Transverse colon (tissue), 4 donors: ENCODE measurements around the gene DLX2. TPM values are rescaled to one million over a fixed set of nuclear protein-coding genes. Genes with fewer than 3 reads are reported as not detected.

ENCODE experiments used
- DNase-seq: peaks from one replicate; pipeline ENCODE4 v3.0.0-alpha.2; 2019
- H3K27ac ChIP-seq, 4 donors: fragments of 200-600 bp; sonication (generic); 2 replicates each; pipeline ENCODE4 v1.5.1; 2016 to 2018; ENCODE audit warnings: inconsistent platforms in 4 of 4
- H3K27me3 ChIP-seq: fragments of 200-600 bp; sonication (generic); 2 replicates; pipeline ENCODE4 v1.5.1; 2017; ENCODE audit warnings: inconsistent platforms
- H3K36me3 ChIP-seq, 4 donors: fragments of 200-600 bp; sonication (generic); 2 replicates each; pipeline ENCODE4 v1.5.1; 2017 to 2019; ENCODE audit warnings: inconsistent platforms in 4 of 4
- H3K4me1 ChIP-seq, 4 donors: fragments of 200-600 bp; sonication (generic); 2 replicates each; pipeline ENCODE4 v1.5.1; 2017 to 2020; ENCODE audit warnings: inconsistent platforms in 4 of 4
- H3K4me3 ChIP-seq, 4 donors: fragments of 200-600 bp; sonication (generic); 1 replicate in 1 of 4; 2 replicates in 3 of 4; pipeline versions ENCODE4 v1.5.1 to v1.6.1; 2017 to 2019; ENCODE audit warnings: inconsistent platforms in 4 of 4
- H3K9me3 ChIP-seq, 2 donors: fragments of 200-600 bp; sonication (generic); 2 replicates each; pipeline ENCODE4 v1.5.1; 2017 to 2019; ENCODE audit warnings: inconsistent platforms in 2 of 2
- EP300 ChIP-seq: sonication (generic); formaldehyde crosslinking; IDR thresholded peaks from one replicate; pipeline ENCODE4 v1.6.1; 2017; ENCODE audit warnings: antibody characterized with exemption, low read depth
- POLR2A ChIP-seq: fragments of 450-650 bp; IDR thresholded peaks from one replicate; pipeline ENCODE4 v1.6.1; 2016; ENCODE audit warnings: antibody characterized with exemption, mild to moderate bottlenecking, moderate library complexity
- POLR2AphosphoS5 ChIP-seq, 3 donors: sonication (generic); formaldehyde crosslinking; IDR thresholded peaks; one replicate each; pipeline ENCODE4 v1.6.1; 2016; ENCODE audit warnings: antibody characterized with exemption in 3 of 3
- WGBS, 2 donors: methylation state at CpG; one replicate each; pipeline ENCODE4 v1.1.5; 2018; ENCODE audit warnings: low coverage in 1 of 2; 5-methylcytosine and 5-hydroxymethylcytosine counted together
- in situ Hi-C, 4 donors: fragments of 200-750 bp; cut with MboI; loops; one replicate each; pipeline versions ENCODE4 v1.15.0 to v1.15.1; 2017; ENCODE audit warnings: low sequenced_read_pairs in 3 of 4, low pct_ligation_motif_present in 1 of 4, low pct_unique_long_range_greater_than_20kb in 1 of 4
- intact Hi-C: fragments of 100-400 bp; cut with DNase I; formaldehyde crosslinking; loops from one replicate; pipeline ENCODE4 v1.15.1; 2023; ENCODE audit warnings: low total_unique reads
- total RNA-seq, 4 donors: library from RNA; depleted of rRNA; stranded (reverse); fragments of >200 nt; gene quantifications; one replicate each; pipeline ENCODE4 v1.1.0, GENCODE V29; 2016
- TF ChIP-seq, protein P1 (sequence below), 5 experiments: fragments of 200-600 bp in 3 of 5; fragments of 450-650 bp in 2 of 5; sonication (generic) in 3 of 5; IDR thresholded peaks; 1 replicate in 2 of 5; 2 replicates in 3 of 5; pipeline ENCODE4 v1.5.1; 2016 to 2017; ENCODE audit warnings: antibody characterized with exemption in 5 of 5, inconsistent platforms in 3 of 5, mild to moderate bottlenecking in 2 of 5, moderate library complexity in 1 of 5

Gene DLX2
- total RNA-seq, 4 donors from 2014 or later: 0.16 TPM; not detected in 3

DNA sequence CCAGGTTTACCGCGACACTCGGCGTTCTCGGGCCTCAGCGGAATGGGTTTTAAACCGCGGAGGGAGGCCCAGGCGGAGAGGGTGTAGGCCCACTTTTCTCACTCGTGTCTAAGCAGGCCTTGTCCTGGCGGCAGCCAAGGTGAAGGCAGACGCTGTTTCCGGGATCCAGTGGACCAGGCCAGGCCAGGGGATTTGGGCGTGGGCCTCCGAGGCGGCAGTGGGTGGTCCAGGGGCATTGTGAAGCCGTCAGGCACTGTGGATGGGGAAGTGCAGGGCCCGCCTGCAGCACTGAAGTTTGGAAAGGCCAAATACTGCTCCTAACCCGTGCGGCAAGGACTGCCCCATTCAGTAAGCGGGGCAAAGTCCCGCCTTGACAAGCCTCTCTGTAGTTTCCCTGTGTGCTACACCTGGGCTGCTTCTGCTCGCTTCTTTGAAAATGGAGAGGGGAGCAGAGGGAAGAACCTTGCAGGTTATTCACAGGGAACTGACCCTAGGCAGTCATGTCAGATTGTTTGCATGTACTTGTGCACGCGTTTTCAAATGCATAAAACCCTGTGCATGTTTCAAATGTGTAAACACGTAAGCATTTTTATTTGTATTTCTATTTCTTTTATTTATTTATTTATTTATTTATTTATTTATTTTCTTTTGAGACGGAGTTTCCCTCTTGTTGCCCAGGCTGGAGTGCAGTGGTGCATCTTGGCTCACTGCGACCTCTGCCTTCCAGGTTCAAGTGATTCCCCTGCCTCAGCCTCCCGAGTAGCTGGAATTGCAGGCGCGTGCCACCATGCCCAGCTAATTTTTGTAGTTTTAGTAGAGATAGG is 7.5 kb upstream of the DLX2 start:
- WGBS, 2 donors: 79 to 82% methylated on average over 3 to 31 of the region's 31 CpGs
- Histone ChIP-seq H3K4me3 (no peak overlapping the region), H3K36me3 (no peaks in the 10 kb centered on the region), H3K27me3 (peaks cover 75% of the 10 kb centered on the region), H3K9me3 (no peaks in the 10 kb centered on the region), H3K27ac (no peak overlapping the region), H3K4me1 (peaks cover 0 to 11% (median 7%) of the 10 kb centered on the region in 4 donors)
- in situ Hi-C loops (loop anchor here (10.0 to 25.0 kb wide), 4 partner anchors 298 to 523 kb away; no protein-coding TSS in a partner anchor), intact Hi-C loops (loop anchor here (10.0 kb wide), 2 partner anchors 405 to 535 kb away; no protein-coding TSS in a partner anchor)
- DNase-seq: no peak
- TF ChIP-seq POLR2A (no peak), POLR2AphosphoS5 (IDR thresholded peaks at IDR 0.05) (no peak), EP300 (no peak)
- TF ChIP-seq, protein P1, sequence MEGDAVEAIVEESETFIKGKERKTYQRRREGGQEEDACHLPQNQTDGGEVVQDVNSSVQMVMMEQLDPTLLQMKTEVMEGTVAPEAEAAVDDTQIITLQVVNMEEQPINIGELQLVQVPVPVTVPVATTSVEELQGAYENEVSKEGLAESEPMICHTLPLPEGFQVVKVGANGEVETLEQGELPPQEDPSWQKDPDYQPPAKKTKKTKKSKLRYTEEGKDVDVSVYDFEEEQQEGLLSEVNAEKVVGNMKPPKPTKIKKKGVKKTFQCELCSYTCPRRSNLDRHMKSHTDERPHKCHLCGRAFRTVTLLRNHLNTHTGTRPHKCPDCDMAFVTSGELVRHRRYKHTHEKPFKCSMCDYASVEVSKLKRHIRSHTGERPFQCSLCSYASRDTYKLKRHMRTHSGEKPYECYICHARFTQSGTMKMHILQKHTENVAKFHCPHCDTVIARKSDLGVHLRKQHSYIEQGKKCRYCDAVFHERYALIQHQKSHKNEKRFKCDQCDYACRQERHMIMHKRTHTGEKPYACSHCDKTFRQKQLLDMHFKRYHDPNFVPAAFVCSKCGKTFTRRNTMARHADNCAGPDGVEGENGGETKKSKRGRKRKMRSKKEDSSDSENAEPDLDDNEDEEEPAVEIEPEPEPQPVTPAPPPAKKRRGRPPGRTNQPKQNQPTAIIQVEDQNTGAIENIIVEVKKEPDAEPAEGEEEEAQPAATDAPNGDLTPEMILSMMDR (IDR thresholded peaks at IDR 0.05): no peak

DNA sequence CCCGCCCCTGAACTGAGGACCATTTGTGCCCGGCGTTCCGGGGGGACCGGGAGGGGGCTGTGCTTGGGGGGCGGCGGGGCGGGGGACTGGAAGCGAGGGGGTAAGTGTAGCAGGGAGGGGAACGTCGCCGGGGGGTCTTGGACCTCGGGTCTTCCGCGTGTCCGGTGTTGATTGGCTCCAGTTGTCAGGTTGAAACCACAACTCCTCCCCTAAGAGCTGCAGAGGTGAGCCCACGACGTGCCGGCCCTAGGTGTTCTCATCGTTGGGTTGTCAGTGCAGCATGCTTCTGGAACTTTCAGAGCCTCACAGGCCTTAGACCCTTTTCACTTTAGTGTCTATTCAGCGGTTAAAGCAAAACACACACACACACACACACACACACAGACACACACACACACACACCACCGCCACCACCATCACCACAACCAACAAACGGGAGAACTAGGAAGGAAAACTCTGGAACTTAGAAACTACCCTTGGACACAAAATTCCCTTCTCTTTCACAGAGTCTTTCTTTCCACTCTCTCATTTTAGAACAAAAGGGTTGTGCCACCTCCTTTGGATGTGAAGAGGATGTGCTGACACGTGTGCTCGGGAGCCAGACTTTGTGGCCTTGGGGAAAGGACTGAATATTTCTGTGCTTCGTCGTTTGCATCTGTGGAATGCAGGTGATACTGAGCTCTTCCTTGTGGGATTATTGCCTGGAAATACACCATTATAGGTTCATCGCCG is 6.7 kb upstream of the DLX2 start:
- H3K4me1 ChIP-seq: peaks cover 0 to 11% (median 7%) of the 10 kb centered on the region in 4 donors
- no peak overlapping the region for H3K27ac ChIP-seq
- peaks cover 77% of the 10 kb centered on the region for H3K27me3 ChIP-seq
- no peaks in the 10 kb centered on the region for H3K9me3 ChIP-seq
- TF ChIP-seq POLR2A (no peak), EP300 (no peak), POLR2AphosphoS5 (IDR thresholded peaks at IDR 0.05) (no peak)
- TF ChIP-seq, protein P1 (IDR thresholded peaks at IDR 0.05): no peak
- no peak overlapping the region for H3K4me3 ChIP-seq
- in situ Hi-C loops: loop anchor here (10.0 to 25.0 kb wide), 4 partner anchors 297 to 522 kb away; no protein-coding TSS in a partner anchor
- intact Hi-C loops: loop anchor here (10.0 kb wide), 1 partner anchor 405 kb away; no protein-coding TSS in a partner anchor
- 59 to 60% methylated on average over 16 to 29 of the region's 29 CpGs for WGBS, 2 donors
- no peak for DNase-seq
- H3K36me3 ChIP-seq: no peaks in the 10 kb centered on the region

DNA sequence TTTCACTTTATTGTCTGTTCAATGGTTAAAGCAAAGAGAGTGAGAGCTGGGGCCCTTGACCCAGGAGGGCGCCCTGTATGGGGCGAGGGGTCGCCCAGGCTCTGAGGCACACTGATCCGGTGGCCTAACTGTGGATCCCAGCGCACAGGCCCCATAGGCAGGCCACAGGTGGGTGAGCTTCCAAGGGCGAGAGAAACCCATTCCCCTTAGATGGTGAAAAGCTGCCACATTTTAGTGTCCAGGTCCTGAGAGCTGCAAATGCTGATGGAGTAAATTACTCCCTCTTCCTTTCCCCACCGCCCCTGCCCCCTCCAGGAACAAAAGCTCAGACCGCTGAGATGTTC is 5.9 kb upstream of the DLX2 start:
- intact Hi-C loops: loop anchor here (10.0 kb wide), 1 partner anchor 404 kb away; no protein-coding TSS in a partner anchor
- no peak for DNase-seq
- Histone ChIP-seq H3K36me3 (no peaks in the 10 kb centered on the region), H3K27me3 (peaks cover 78% of the 10 kb centered on the region), H3K9me3 (no peaks in the 10 kb centered on the region), H3K4me3 (no peak overlapping the region), H3K27ac (no peak overlapping the region), H3K4me1 (peaks cover 0 to 17% (median 7%) of the 10 kb centered on the region in 4 donors)
- 62 to 78% methylated on average over 3 to 8 of the region's 8 CpGs for WGBS, 2 donors
- TF ChIP-seq POLR2A (no peak), POLR2AphosphoS5 (IDR thresholded peaks at IDR 0.05) (no peak), EP300 (no peak)
- TF ChIP-seq, protein P1 (IDR thresholded peaks at IDR 0.05): no peak
- in situ Hi-C loops: loop anchor here (10.0 to 25.0 kb wide), 4 partner anchors 296 to 521 kb away; no protein-coding TSS in a partner anchor
